GM18507 (cell line): Measurements from ENCODE around the gene PABPC1L2B.
"Not testable (repeated sequence)": the region's sequence is repeated elsewhere in the genome, so short reads cannot be mapped to it uniquely, and the experiment has no call there.

Experiments
- DNase-seq: peaks from one replicate; pipeline ENCODE4 v3.0.0; 2011; ENCODE audit warnings: low read depth; ENCODE audit not compliant: insufficient read length; ENCODE audit errors: extremely low spot score
- FAIRE-seq: peaks from 2 replicates; lab custom pipeline; 2011; peaks lifted over from hg19 to GRCh38; lab: Jason Lieb, UNC

PABPC1L2B gene

DNA sequence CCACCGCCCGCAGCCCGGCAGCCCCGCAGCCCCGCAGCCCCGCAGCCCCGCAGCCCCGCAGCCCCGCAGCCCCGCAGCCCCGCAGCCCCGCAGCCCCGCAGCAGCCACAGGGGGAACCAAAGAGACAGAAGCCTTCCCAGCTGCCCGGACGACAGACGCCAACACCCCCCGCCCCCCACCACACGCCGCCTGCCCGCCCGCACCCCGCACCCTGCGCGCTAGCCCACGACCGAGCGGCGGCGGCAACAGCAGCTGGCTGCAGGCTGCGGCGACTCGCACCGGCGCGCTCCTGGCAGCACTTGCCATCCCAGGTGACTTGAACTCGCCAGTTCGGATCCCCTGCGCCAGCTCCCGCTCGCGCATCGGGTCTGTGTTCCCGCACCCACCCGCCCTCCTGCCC is at the start of gene PABPC1L2B:
Gene PABPC1L2B (plus strand): TSS at position 207 of the 400 bp plus-strand sequence. CDS start 704 bp downstream, outside the sequence.
- FAIRE-seq, DNase-seq: not testable (repeated sequence)

DNA sequence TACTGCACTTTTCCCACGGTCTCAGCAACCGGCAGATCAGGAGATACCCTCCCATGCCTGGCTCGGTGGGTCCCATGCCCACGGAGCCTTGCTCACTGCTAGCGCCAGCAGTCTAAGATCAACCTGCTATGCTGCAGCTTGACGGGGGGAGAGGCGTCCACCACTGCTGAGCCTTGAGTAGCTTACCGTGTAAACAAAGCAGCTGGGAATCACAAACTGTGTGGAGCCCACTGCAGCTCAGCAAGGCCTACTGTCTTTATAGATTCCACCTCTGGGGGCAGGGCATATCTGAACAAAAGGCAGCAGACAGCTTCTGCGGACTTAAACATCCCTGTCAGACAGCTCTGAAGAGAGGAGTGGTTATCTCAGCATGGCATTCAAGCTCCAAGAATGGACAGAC is 42.8 kb upstream of the PABPC1L2B start:
- not testable (repeated sequence) for DNase-seq, FAIRE-seq

DNA sequence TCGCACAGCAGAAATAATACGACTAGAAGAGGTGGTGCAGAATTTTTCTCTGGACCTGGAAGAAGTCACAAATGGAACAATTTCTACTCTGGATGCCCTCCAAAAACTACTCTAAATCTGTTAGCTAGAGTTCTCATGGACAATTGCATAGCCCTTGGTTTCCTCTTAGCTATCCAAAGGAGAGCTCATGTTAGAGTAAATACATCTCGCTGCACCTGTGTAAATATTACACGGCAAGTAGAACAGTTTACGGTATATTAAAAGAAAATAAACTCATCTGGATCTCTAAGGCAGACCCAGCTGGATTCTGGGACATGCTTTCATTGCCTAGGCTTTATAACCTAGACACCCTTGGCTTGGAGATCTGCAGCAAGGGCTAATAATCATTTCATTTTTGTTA is 30.9 kb upstream of the PABPC1L2B start:
- not testable (repeated sequence) for FAIRE-seq, DNase-seq

DNA sequence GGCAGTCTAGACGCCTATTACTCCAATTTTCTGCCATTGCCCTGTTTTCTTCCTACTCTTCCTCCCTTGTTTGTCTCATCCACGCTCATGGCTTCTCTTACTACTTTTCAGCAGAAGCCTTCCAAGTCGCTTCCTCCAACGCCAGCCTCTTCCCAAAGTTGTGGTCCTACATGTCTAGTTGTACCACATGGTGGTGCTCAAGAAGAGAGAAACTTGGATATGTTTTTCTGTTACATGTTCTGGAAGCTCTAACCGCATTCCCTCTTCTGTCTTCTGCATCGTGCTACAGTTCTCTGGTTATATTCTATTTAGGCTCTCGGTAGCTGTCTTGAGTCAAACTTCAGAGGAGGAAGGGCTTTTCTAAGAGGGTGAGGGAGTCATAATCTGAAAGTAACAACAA is 27.9 kb upstream of the PABPC1L2B start:
- not testable (repeated sequence) for FAIRE-seq, DNase-seq

DNA sequence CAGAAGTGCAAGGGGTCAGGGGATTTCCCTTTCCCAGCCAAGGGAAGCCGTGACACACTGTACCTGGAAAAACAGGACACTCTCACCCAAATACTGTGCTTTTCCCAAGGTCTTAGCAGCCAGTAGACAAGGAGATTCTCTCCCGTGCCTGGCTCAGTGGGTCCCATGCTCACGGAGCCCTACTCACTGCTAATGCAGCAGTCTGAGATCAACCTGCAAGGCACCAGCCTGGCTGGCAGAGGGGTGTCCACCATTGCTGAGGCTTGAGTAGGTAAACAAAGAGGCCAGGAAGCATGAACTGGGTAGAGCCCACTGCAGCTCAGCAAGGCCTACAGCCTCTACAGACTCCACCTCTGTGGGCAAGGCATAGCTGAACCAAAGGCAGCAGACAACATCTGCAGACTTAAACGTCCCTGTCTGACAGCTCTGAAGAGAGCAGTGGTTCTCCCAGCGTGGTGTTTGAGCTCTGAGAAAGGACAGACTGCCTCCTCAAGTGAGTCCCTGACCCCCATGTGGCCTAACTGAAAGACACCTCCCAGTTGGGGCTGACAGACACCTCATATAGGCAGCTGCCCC is 21.8 kb upstream of the PABPC1L2B start:
- DNase-seq, FAIRE-seq: not testable (repeated sequence)

DNA sequence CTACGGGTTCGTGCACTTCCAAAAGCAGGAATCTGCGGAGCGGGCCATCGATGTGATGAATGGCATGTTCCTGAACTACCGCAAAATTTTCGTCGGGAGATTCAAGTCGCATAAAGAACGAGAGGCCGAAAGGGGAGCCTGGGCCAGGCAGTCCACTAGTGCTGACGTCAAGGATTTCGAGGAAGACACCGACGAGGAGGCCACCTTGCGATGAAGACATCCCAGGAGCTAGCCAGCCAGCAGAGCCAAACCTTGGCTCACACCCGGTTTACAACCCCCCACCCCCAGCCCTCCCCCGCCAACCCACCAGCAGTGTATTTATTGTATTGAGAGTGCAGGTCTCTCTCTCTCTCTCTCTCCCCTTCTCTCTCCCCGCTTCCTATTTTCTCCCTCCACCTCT is 1.3 kb downstream of the PABPC1L2B start:
- not testable (repeated sequence) for DNase-seq, FAIRE-seq

DNA sequence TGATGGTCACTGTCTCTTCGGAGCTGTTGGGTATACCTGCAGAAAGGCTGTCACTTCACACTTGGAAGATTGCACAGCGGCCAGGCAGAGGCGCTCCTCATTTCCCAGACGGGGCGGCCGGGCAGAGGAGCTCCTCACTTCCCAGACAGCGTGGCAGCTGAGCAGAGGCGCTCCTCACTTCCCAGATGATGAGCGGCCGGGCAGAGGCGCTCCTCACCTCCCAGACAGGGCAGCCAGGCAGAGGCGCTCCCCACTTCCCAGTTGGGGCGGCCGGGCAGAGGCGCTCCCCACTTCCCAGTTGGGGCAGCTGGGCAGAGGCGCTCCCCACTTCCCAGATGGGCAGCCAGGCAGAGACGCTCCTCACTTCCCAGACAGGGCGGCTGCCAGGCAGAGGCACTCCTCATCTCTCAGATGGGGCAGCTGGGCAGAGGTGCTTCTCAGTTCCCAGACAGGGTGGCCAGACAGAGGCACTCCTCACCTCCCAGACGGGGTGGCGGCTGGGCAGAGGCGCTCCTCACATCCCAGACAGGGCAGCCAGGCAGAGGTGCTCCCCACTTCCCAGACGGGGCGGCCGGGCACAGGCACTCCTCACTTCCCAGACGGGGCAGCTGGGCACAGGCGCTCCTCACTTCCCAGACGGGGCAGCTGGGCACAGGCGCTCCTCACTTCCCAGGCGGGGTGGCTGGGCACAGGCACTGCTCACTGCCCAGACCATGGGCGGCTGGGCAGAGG is 18.8 kb downstream of the PABPC1L2B start:
- no peak for DNase-seq
- no peak for FAIRE-seq

DNA sequence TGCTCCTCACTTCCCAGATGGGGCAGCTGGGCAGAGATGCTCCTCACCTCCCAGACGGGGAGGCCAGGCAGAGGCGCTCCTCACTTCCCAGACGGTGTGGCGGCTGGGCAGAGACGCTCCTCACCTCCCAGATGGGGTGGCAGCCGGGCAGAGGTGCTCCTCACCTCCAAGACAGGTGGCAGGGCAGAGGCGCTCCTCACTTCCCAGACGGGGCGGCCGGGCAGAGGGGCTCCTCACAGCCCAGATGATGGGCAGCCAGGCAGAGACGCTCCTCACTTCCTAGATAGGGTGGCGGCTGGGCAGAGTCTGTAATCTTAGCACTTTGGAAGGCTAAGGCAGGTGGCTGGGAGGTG is 19.3 kb downstream of the PABPC1L2B start:
- not testable (repeated sequence) for DNase-seq, FAIRE-seq

DNA sequence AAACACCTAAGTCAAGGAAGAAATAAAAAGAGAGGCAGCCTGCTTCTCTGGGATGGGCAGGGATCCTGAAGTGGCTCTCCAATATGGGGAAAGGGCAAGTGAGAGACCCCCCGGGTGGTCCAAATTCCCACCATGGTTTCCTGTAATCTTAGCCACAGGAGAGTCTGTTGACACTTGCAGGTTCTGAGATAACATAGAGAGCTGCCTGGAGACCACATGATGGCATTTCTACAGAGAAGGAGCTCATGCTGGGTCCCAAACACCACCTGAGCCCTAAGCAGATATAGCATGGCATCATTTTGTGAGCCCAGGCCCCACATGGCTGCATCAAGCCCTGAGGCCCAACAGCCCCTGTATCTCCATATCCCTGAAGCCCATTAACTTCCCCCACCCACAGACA is 26.1 kb downstream of the PABPC1L2B start:
- no peak for DNase-seq
- no peak for FAIRE-seq
